Measurements from ENCODE around the gene GJC1.

DNA sequence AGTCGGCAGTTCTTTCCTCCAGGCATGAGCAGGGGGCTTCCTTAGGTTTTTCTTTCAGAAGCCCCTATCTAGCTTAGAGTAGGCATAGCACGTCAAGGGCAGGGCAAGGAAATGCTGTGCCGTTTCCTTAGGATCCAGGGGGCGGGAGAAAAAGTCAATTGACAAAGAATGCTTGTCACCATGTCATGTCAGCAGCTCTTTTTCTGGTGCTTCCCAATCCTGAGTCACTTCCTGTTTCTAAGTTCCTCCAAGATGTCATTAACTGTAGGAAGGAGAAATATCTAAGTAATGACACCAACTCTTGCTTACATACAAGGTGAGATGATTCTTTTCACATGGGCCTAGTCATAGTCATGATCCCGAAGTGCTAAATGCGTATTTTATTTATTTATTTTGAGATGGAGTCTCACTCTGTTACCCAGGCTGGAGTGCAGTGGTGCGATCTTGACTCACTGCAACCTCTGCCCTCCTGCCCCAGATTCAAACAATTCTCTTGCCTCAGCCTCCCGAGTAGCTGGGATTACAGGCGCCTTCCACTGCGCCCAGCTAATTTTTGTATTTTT is 35.2 kb downstream of the GJC1 start:
- TF ChIP-seq, protein P1, sequence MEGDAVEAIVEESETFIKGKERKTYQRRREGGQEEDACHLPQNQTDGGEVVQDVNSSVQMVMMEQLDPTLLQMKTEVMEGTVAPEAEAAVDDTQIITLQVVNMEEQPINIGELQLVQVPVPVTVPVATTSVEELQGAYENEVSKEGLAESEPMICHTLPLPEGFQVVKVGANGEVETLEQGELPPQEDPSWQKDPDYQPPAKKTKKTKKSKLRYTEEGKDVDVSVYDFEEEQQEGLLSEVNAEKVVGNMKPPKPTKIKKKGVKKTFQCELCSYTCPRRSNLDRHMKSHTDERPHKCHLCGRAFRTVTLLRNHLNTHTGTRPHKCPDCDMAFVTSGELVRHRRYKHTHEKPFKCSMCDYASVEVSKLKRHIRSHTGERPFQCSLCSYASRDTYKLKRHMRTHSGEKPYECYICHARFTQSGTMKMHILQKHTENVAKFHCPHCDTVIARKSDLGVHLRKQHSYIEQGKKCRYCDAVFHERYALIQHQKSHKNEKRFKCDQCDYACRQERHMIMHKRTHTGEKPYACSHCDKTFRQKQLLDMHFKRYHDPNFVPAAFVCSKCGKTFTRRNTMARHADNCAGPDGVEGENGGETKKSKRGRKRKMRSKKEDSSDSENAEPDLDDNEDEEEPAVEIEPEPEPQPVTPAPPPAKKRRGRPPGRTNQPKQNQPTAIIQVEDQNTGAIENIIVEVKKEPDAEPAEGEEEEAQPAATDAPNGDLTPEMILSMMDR (IDR thresholded peaks at IDR 0.05), result no peak
- 0 out of 2 replicates have a peak, but pooled peaks have one; percentile 43 for TF ChIP-seq POLR2AphosphoS5 (IDR thresholded peaks at IDR 0.05; ENCODE audit: low read depth, low read length)
- no peak for TF ChIP-seq SIN3A (IDR thresholded peaks at IDR 0.05; ENCODE audit: borderline replicate concordance, insufficient read depth, low read depth, low read length)
- TF ChIP-seq, protein P2, sequence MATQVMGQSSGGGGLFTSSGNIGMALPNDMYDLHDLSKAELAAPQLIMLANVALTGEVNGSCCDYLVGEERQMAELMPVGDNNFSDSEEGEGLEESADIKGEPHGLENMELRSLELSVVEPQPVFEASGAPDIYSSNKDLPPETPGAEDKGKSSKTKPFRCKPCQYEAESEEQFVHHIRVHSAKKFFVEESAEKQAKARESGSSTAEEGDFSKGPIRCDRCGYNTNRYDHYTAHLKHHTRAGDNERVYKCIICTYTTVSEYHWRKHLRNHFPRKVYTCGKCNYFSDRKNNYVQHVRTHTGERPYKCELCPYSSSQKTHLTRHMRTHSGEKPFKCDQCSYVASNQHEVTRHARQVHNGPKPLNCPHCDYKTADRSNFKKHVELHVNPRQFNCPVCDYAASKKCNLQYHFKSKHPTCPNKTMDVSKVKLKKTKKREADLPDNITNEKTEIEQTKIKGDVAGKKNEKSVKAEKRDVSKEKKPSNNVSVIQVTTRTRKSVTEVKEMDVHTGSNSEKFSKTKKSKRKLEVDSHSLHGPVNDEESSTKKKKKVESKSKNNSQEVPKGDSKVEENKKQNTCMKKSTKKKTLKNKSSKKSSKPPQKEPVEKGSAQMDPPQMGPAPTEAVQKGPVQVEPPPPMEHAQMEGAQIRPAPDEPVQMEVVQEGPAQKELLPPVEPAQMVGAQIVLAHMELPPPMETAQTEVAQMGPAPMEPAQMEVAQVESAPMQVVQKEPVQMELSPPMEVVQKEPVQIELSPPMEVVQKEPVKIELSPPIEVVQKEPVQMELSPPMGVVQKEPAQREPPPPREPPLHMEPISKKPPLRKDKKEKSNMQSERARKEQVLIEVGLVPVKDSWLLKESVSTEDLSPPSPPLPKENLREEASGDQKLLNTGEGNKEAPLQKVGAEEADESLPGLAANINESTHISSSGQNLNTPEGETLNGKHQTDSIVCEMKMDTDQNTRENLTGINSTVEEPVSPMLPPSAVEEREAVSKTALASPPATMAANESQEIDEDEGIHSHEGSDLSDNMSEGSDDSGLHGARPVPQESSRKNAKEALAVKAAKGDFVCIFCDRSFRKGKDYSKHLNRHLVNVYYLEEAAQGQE (IDR thresholded peaks at IDR 0.05; ENCODE audit: insufficient read depth in 1 of 2, low read depth in 2 of 2, low read length in 1 of 2), result no peak
- TF ChIP-seq TCF7L2 (IDR thresholded peaks at IDR 0.05; ENCODE audit: low read depth, low read length), result no peak

Data from Panc1 (cell line).